OCI-LY7 (cell line): ENCODE results near the gene CDC25B.

ENCODE experiments used
- EZH2phosphoT487 ChIP-seq: fragments of 200-600 bp; sonication (generic); IDR thresholded peaks from 2 replicates; pipeline ENCODE4 v1.6.1; 2018; ENCODE audit warnings: low read depth, borderline replicate concordance, mild to moderate bottlenecking, mixed run types, antibody characterized with exemption, low read length, moderate library complexity, mixed read lengths
- TF ChIP-seq, protein P1 (sequence below): fragments of 200-600 bp; sonication (generic); conservative IDR thresholded peaks from 2 replicates; pipeline ENCODE4 v1.5.1; 2014; ENCODE audit warnings: mild to moderate bottlenecking, antibody characterized with exemption, low read length, moderate library complexity, mixed read lengths

DNA sequence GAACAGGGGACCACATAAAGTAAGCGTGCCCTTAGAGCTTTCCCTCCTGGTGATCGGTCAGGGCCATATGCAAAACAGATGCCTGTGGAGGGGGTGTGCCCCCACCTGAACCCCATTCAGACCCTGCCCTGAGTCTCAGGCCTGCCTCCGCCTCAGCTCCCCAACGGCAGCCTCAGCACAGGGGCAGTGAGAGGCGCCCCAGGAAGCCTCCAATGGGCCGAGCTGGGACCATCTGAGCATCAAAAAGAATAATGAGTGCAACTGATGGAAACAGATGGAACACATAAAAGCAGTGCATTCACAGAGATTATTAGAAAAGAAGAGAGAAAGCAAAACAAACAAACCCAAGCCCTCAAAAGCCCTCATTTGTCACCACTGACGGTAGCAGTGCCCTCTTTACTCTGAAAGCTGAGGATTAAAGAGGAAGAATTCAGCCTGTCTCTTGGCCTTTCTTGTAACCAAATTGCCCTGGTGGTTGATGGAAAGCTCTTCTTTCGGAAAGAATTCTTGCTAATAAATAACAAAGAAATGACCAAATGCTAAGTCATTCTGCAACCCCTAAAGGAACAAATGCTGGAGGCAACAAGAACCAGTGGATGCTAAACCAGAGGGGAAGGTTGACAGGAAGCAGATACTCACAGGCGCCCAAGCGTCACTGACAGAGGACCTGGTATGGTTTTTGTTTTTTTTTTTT is 35.3 kb upstream of the CDC25B start:
- TF ChIP-seq, protein P1, sequence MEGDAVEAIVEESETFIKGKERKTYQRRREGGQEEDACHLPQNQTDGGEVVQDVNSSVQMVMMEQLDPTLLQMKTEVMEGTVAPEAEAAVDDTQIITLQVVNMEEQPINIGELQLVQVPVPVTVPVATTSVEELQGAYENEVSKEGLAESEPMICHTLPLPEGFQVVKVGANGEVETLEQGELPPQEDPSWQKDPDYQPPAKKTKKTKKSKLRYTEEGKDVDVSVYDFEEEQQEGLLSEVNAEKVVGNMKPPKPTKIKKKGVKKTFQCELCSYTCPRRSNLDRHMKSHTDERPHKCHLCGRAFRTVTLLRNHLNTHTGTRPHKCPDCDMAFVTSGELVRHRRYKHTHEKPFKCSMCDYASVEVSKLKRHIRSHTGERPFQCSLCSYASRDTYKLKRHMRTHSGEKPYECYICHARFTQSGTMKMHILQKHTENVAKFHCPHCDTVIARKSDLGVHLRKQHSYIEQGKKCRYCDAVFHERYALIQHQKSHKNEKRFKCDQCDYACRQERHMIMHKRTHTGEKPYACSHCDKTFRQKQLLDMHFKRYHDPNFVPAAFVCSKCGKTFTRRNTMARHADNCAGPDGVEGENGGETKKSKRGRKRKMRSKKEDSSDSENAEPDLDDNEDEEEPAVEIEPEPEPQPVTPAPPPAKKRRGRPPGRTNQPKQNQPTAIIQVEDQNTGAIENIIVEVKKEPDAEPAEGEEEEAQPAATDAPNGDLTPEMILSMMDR: no peak
- no peak for TF ChIP-seq EZH2phosphoT487
